H1 (cell line): Measurements from ENCODE around the gene COL21A1. TPM values are rescaled to one million over a fixed set of nuclear protein-coding genes. Genes with fewer than 3 reads are reported as not detected.
A peak's percentile ranks its signal among the peaks of the same experiment; 100 is the strongest.

Source experiments
- CTCF ChIA-PET: fragments of 300-600 bp; sonication (Branson Sonifier 250); formaldehyde crosslinking; loops from one replicate; lab custom pipeline; 2021; ENCODE audit not compliant: partially characterized antibody; lab: Charles Lee
- POLR2A ChIA-PET: fragments of 300-600 bp; sonication (Branson Sonifier 250); formaldehyde crosslinking; loops from one replicate; lab custom pipeline; 2021; ENCODE audit warnings: inconsistent platforms; ENCODE audit not compliant: partially characterized antibody; lab: Charles Lee
- DNase-seq, 2 experiments: peaks; one replicate each; pipeline versions ENCODE4 v3.0.0 to v3.0.0-alpha.2; 2010 to 2022; ENCODE audit warnings: low spot score in 2 of 2, low read depth in 1 of 2, mixed read lengths in 1 of 2
- FAIRE-seq: peaks from 2 replicates; lab custom pipeline; 2011; peaks lifted over from hg19 to GRCh38; lab: Jason Lieb, UNC
- H2AFZ ChIP-seq: 2 replicates; pipeline ENCODE4 v1.8.1; 2012; ENCODE audit warnings: low read length, inconsistent platforms
- H2AK5ac ChIP-seq: 2 replicates; pipeline ENCODE4 v1.6.1; 2013; ENCODE audit warnings: low read depth, low read length
- H2BK120ac ChIP-seq: replicated peaks from 2 replicates; pipeline ENCODE3; 2013; ENCODE audit warnings: low read depth, low read length, inconsistent platforms
- H2BK12ac ChIP-seq: 2 replicates; pipeline ENCODE4 v1.6.1; 2013; ENCODE audit warnings: low read depth, low read length
- H2BK15ac ChIP-seq: 2 replicates; pipeline ENCODE4 v1.6.1; 2013; ENCODE audit warnings: low read length
- H2BK20ac ChIP-seq: 2 replicates; pipeline ENCODE4 v1.6.1; 2013; ENCODE audit warnings: low read length
- H2BK5ac ChIP-seq: 2 replicates; pipeline ENCODE4 v1.6.1; 2013; ENCODE audit warnings: low read depth, low read length
- H3K14ac ChIP-seq: 2 replicates; pipeline ENCODE4 v1.6.1; 2013; ENCODE audit warnings: inconsistent platforms; ENCODE audit not compliant: insufficient read length
- H3K18ac ChIP-seq: 2 replicates; pipeline ENCODE4 v1.6.1; 2013; ENCODE audit warnings: low read length; ENCODE audit errors: extremely low read depth
- H3K23ac ChIP-seq: 2 replicates; pipeline ENCODE4 v1.6.1; 2013; ENCODE audit warnings: inconsistent platforms; ENCODE audit not compliant: insufficient read length
- H3K23me2 ChIP-seq: 2 replicates; pipeline ENCODE4 v1.6.1; 2013; ENCODE audit warnings: low read depth, low read length
- H3K27ac ChIP-seq: 2 replicates; pipeline ENCODE4 v1.6.1; 2011; ENCODE audit warnings: low read depth, low read length, inconsistent platforms
- H3K27me3 ChIP-seq, 4 experiments: replicated peaks in 1 of 4; 1 replicate in 1 of 4; 2 replicates in 3 of 4; pipeline versions ENCODE4 v1.6.1 to v1.8.1; 2011 to 2013; ENCODE audit warnings: low read length in 3 of 4, mild to moderate bottlenecking in 3 of 4, inconsistent platforms in 2 of 4, mixed read lengths in 2 of 4, moderate library complexity in 1 of 4; ENCODE audit not compliant: control insufficient read depth in 3 of 4, insufficient read depth in 3 of 4; ENCODE audit errors: extremely low read depth in 1 of 4
- H3K36me3 ChIP-seq, 4 experiments: 2 replicates each; pipeline versions ENCODE4 v1.6.1 to v1.8.1; 2011 to 2013; ENCODE audit warnings: mild to moderate bottlenecking in 4 of 4, low read length in 3 of 4, moderate library complexity in 2 of 4, control low read depth in 1 of 4, inconsistent platforms in 1 of 4; ENCODE audit not compliant: insufficient read depth in 4 of 4, control insufficient read depth in 2 of 4
- H3K4ac ChIP-seq: replicated peaks from 2 replicates; pipeline ENCODE3; 2013; ENCODE audit warnings: low read length, low read depth, mixed read lengths, inconsistent platforms; ENCODE audit not compliant: insufficient read length
- H3K4me1 ChIP-seq, 4 experiments: replicated peaks in 1 of 4; 1 replicate in 1 of 4; 2 replicates in 3 of 4; pipeline versions ENCODE4 v1.6.1 to v1.8.1; 2011 to 2013; ENCODE audit warnings: low read length in 3 of 4, inconsistent platforms in 2 of 4, mixed read lengths in 1 of 4; ENCODE audit not compliant: insufficient read depth in 4 of 4, control insufficient read depth in 3 of 4
- H3K4me2 ChIP-seq, 2 experiments: 2 replicates each; pipeline versions ENCODE4 v1.6.1 to v1.8.1; 2011 to 2013; ENCODE audit warnings: low read depth in 2 of 2, low read length in 2 of 2, control low read depth in 1 of 2, inconsistent platforms in 1 of 2, mild to moderate bottlenecking in 1 of 2; ENCODE audit not compliant: insufficient read depth in 1 of 2
- H3K4me3 ChIP-seq, 4 experiments: fragments of 200-600, 300-600 bp in 1 of 4; sonication (generic), shearing (Covaris generic), sonication (Bioruptor Twin) in 1 of 4; 2 replicates each; pipeline versions ENCODE4 v1.5.1 to v1.8.1; 2011 to 2016; ENCODE audit warnings: low read length in 4 of 4, low read depth in 3 of 4, control low read depth in 2 of 4, inconsistent platforms in 2 of 4, mild to moderate bottlenecking in 2 of 4, mixed read lengths in 1 of 4, moderate library complexity in 1 of 4; ENCODE audit not compliant: insufficient read depth in 2 of 4; ENCODE audit errors: extremely low read depth in 1 of 4
- H3K56ac ChIP-seq: replicated peaks from 2 replicates; pipeline ENCODE3; 2013; ENCODE audit warnings: low read depth, mild to moderate bottlenecking, mixed read lengths, low read length, inconsistent platforms; ENCODE audit not compliant: insufficient read length
- H3K79me1 ChIP-seq: 2 replicates; pipeline ENCODE4 v1.6.1; 2013; ENCODE audit warnings: low read depth, low read length, control low read depth
- H3K79me2 ChIP-seq, 2 experiments: 2 replicates each; pipeline versions ENCODE4 v1.6.1 to v1.8.1; 2012 to 2013; ENCODE audit warnings: low read length in 2 of 2, mild to moderate bottlenecking in 2 of 2, inconsistent platforms in 1 of 2; ENCODE audit not compliant: insufficient read depth in 2 of 2, control insufficient read depth in 1 of 2
- H3K9ac ChIP-seq, 4 experiments: replicated peaks in 1 of 4; 1 replicate in 1 of 4; 2 replicates in 3 of 4; pipeline versions ENCODE4 v1.6.1 to v1.8.1; 2011 to 2013; ENCODE audit warnings: low read depth in 3 of 4, low read length in 3 of 4, control low read depth in 2 of 4, mild to moderate bottlenecking in 2 of 4, moderate library complexity in 2 of 4, inconsistent platforms in 1 of 4; ENCODE audit errors: extremely low read depth in 1 of 4
- H3K9me3 ChIP-seq, 2 experiments: 2 replicates each; pipeline versions ENCODE4 v1.6.1 to v1.8.1; 2012 to 2013; ENCODE audit warnings: mild to moderate bottlenecking in 2 of 2, moderate library complexity in 2 of 2, control low read depth in 1 of 2, inconsistent platforms in 1 of 2, low read depth in 1 of 2, low read length in 1 of 2, mixed read lengths in 1 of 2; ENCODE audit not compliant: insufficient read depth in 2 of 2
- H4K20me1 ChIP-seq, 2 experiments: replicated peaks in 1 of 2; 2 replicates each; pipeline versions ENCODE3 to v1.8.1; 2011 to 2013; ENCODE audit warnings: inconsistent platforms in 2 of 2, low read length in 2 of 2, mild to moderate bottlenecking in 1 of 2; ENCODE audit not compliant: insufficient read depth in 2 of 2, control insufficient read depth in 1 of 2
- H4K5ac ChIP-seq: 2 replicates; pipeline ENCODE4 v1.6.1; 2013; ENCODE audit warnings: low read length, low read depth, mixed read lengths, inconsistent platforms; ENCODE audit not compliant: insufficient read length
- H4K8ac ChIP-seq: 2 replicates; pipeline ENCODE4 v1.8.0; 2013; ENCODE audit warnings: mild to moderate bottlenecking, moderate library complexity, low read length, inconsistent platforms; ENCODE audit not compliant: insufficient read depth; ENCODE audit errors: extremely low read depth
- H4K91ac ChIP-seq: replicated peaks from 2 replicates; pipeline ENCODE3; 2013; ENCODE audit warnings: low read length, mixed read lengths, inconsistent platforms; ENCODE audit not compliant: insufficient read length
- POLR2AphosphoS5 ChIP-seq: IDR thresholded peaks from 2 replicates; pipeline ENCODE4 v1.6.1; 2011; ENCODE audit warnings: low read depth, low read length
- WGBS, 2 experiments: shearing (Covaris generic) in 1 of 2; methylation state at CpG; one replicate each; pipeline versions ENCODE4 v1.1.6 to v1.1.7; 2013 to 2015; ENCODE audit warnings: low lambda C conversion rate in 2 of 2, mixed read lengths in 2 of 2, inconsistent platforms in 1 of 2, low coverage in 1 of 2, missing lambda C conversion rate in 1 of 2; ENCODE audit not compliant: insufficient replicate concordance in 2 of 2, insufficient coverage in 1 of 2, insufficient read length in 1 of 2; ENCODE audit errors: extremely low coverage in 1 of 2, missing lambda C conversion rate in 1 of 2; 5-methylcytosine and 5-hydroxymethylcytosine counted together
- polyA plus RNA-seq, 7 experiments: library from polyadenylated mRNA; depleted of rRNA in 3 of 7; stranded (reverse) in 5 of 7; unstranded in 2 of 7; fragments of >200 nt in 5 of 7; fragments of 200-250 nt in 2 of 7; gene quantifications; 1 replicate in 5 of 7; 2 replicates in 1 of 7; 4 replicates in 1 of 7; pipeline versions ENCODE4 v1.2.1 to v1.2.3, GENCODE V29; 2011 to 2013; ENCODE audit warnings: missing spikeins in 2 of 7, mixed read lengths in 2 of 7
- total RNA-seq: library from RNA; stranded (reverse); fragmentation: NEBNext Ultra II Directional; extraction: Animal tissue kit (Norgen Biotek cat#: 25700); gene quantifications from 2 replicates; pipeline ENCODE4 v1.2.1, GENCODE V29; 2021

COL21A1 gene
- total and polyA plus RNA-seq, 2 of the 8 experiments (the other 6 are each of a cell fraction or from before 2014, with no cell fraction given), result 1.6 to 3.4 TPM

GRCh38 chr6:56255349-56255748 is 8.0 kb upstream of the COL21A1 start:
- DNase-seq (no peak), FAIRE-seq (no peak)
- Histone ChIP-seq H4K8ac (no peak overlapping the region), H3K23me2 (no peaks in the 10 kb centered on the region; the same call in 1 of the 2 replicates), H4K5ac (no peak overlapping the region), H3K4ac (no peak overlapping the region), H3K4me3 (no peak overlapping the region), H3K4me2 (no peak overlapping the region), H2AK5ac (no peak overlapping the region), H3K23ac (no peak overlapping the region), H2BK12ac (no peak overlapping the region), H3K36me3 (no peaks in the 10 kb centered on the region), H3K79me1 (no peaks in the 10 kb centered on the region), H3K9me3 (no peaks in the 10 kb centered on the region), H3K27me3 (peaks cover 0 to 1% (median 0%) of the 10 kb centered on the region in 4 experiments; a peak in 1 of 7 replicates), H2AFZ (0 out of 2 replicates have a peak overlapping the region, but pooled peaks have one; percentile 37), H2BK120ac (no peak overlapping the region), H3K14ac (no peak overlapping the region), H2BK5ac (no peak overlapping the region), H4K91ac (no peak overlapping the region), H4K20me1 (no peaks in the 10 kb centered on the region), H2BK15ac (no peak overlapping the region), H3K9ac (no peak overlapping the region), H3K79me2 (no peaks in the 10 kb centered on the region), H2BK20ac (no peak overlapping the region), H3K18ac (no peak overlapping the region), H3K27ac (no peak overlapping the region)
- WGBS, 2 experiments, result 100% methylated on average over 1 of the region's 1 CpG; no CpG with 5 or more reads in 1 of the 2 experiments
- POLR2A ChIA-PET, result no interaction called here
- CTCF ChIA-PET, result interaction anchor here (1.3 kb wide), 1 partner anchor 230 kb away, joined by 4 read pairs; no protein-coding TSS in a partner anchor
- TF ChIP-seq POLR2AphosphoS5, result no peak
- TF ChIP-seq, all 59 proteins: peak for 0
- peaks cover 0 to 2% (median 0%) of the 10 kb centered on the region in 4 experiments; a peak in 2 of 7 replicates for H3K4me1 ChIP-seq
- H3K56ac ChIP-seq, result no peak overlapping the region
